ENCODE measurements around the gene APEH.

APEH gene

DNA sequence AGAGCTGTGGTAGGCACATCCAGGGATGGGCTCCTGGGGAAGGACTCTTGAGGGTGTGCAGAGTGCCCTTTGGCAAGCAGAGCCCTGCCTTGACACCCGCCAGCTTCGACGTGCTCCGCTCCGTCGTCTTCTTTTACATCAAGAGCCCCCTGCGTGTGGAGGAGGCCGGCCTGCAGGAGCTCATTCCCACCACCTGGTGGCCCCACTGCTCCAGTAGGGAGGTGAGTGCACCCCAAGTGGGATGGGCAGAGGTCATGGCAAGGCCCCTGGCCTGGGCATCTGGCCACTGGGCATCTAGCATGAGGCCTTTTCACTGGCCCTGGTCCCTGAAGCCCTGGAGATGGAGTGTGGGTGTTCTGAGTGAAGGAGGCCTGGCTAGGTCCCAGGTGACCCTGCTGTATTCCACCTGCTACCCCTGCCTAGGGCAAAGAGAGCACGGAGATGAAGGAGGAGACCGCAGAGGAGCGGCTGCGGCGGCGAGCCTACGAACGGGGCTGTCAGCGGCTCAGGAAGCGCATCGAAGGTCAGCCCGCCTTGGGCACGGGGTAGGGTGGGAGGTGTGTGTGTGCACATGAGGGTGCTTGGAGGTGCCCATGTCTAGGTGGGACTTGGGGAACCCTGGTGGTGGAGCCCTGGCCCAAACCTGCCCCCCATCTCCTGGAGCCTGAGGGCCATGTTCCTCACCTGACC, 27.4 kb downstream of the APEH start:
- Histone ChIP-seq H3K27me3 (ENCODE audit: insufficient read depth, low read depth) (no peaks in the 10 kb centered on the region), H2AFZ (ENCODE audit: low read depth) (no peak overlapping the region), H3K36me3 (ENCODE audit: insufficient read depth) (no peaks in the 10 kb centered on the region), H3K4me3 (IDR thresholded peaks at IDR 0.05; ENCODE audit: insufficient read depth, low read depth, low read length) (no peak overlapping the region), H3K9ac (no peak overlapping the region), H3K4me2 (no peak overlapping the region), H3K79me2 (ENCODE audit: insufficient read depth, low read depth) (no peaks in the 10 kb centered on the region), H3K27ac (no peak overlapping the region), H3K4me1 (ENCODE audit: low read depth, poor library complexity, severe bottlenecking) (no peaks in the 10 kb centered on the region), H4K20me1 (ENCODE audit: insufficient read depth) (no peaks in the 10 kb centered on the region)
- TF ChIP-seq, protein P1, sequence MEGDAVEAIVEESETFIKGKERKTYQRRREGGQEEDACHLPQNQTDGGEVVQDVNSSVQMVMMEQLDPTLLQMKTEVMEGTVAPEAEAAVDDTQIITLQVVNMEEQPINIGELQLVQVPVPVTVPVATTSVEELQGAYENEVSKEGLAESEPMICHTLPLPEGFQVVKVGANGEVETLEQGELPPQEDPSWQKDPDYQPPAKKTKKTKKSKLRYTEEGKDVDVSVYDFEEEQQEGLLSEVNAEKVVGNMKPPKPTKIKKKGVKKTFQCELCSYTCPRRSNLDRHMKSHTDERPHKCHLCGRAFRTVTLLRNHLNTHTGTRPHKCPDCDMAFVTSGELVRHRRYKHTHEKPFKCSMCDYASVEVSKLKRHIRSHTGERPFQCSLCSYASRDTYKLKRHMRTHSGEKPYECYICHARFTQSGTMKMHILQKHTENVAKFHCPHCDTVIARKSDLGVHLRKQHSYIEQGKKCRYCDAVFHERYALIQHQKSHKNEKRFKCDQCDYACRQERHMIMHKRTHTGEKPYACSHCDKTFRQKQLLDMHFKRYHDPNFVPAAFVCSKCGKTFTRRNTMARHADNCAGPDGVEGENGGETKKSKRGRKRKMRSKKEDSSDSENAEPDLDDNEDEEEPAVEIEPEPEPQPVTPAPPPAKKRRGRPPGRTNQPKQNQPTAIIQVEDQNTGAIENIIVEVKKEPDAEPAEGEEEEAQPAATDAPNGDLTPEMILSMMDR (conservative IDR thresholded peaks at IDR 0.05; ENCODE audit: low read depth, low read length): peak; percentile 56; the same call in 1 of the 2 replicates

DNA sequence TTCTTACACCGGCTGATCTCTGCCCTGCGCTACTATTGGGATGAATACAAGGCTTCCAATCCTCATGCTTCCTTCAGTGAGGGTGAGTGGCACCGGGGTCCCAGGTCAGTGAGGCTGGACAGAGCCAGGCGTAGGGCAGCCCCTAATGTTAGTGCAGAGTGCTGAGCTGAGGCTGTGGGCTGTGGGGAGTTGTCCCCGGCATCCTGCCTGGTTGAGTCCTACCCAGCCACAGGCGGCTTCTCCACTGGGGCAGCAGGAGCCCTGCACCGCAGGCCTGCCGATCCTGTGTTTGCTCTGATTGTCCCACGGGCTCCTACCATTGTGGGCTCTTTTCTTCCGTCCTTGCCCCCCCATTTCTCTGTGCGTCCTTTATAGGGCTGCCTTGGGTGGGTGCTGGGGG, 28.5 kb downstream of the APEH start:
- H2AFZ ChIP-seq (ENCODE audit: low read depth): no peak overlapping the region
- H3K36me3 ChIP-seq (ENCODE audit: insufficient read depth): no peaks in the 10 kb centered on the region
- no peaks in the 10 kb centered on the region for H3K4me1 ChIP-seq (ENCODE audit: low read depth, poor library complexity, severe bottlenecking)
- no peak overlapping the region for H3K27ac ChIP-seq
- TF ChIP-seq, protein P1 (conservative IDR thresholded peaks at IDR 0.05; ENCODE audit: low read depth, low read length): no peak
- H3K9ac ChIP-seq: no peak overlapping the region
- H3K4me3 ChIP-seq (IDR thresholded peaks at IDR 0.05; ENCODE audit: insufficient read depth, low read depth, low read length): no peak overlapping the region
- H3K79me2 ChIP-seq (ENCODE audit: insufficient read depth, low read depth): no peaks in the 10 kb centered on the region
- H3K4me2 ChIP-seq: no peak overlapping the region
- no peaks in the 10 kb centered on the region for H4K20me1 ChIP-seq (ENCODE audit: insufficient read depth)
- no peaks in the 10 kb centered on the region for H3K27me3 ChIP-seq (ENCODE audit: insufficient read depth, low read depth)

DNA sequence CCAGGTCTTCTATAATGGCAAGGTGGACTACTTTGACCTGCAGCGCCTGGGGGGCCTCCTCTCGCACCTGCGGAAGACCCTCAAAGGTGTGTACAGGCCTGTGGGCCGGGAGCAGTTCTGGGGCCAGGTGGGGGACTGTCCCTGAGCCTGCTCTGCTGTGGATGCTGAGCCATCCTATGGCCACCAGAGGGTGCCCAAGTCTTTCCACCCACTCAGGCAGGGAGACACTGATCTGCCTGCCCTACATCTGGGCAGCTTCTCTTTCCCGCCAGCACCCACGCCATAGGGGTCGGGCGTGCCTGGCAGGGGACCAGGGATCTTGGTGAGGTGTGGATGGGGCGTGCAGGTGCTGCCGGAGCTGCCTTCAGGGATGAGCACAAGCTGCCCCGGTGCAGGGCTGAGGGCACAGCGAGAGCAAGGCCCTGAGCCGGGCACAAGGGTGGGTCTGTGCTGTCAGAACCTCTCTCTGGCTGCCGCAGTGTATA, 29.3 kb downstream of the APEH start:
- no peaks in the 10 kb centered on the region for H3K4me1 ChIP-seq (ENCODE audit: low read depth, poor library complexity, severe bottlenecking)
- no peak overlapping the region for H3K27ac ChIP-seq
- no peaks in the 10 kb centered on the region for H3K79me2 ChIP-seq (ENCODE audit: insufficient read depth, low read depth)
- no peak overlapping the region for H3K4me2 ChIP-seq
- H3K27me3 ChIP-seq (ENCODE audit: insufficient read depth, low read depth): no peaks in the 10 kb centered on the region
- TF ChIP-seq, protein P1 (conservative IDR thresholded peaks at IDR 0.05; ENCODE audit: low read depth, low read length): peak; percentile 59
- no peak overlapping the region for H3K4me3 ChIP-seq (IDR thresholded peaks at IDR 0.05; ENCODE audit: insufficient read depth, low read depth, low read length)
- no peak overlapping the region for H2AFZ ChIP-seq (ENCODE audit: low read depth)
- no peaks in the 10 kb centered on the region for H4K20me1 ChIP-seq (ENCODE audit: insufficient read depth)
- H3K36me3 ChIP-seq (ENCODE audit: insufficient read depth): no peaks in the 10 kb centered on the region
- no peak overlapping the region for H3K9ac ChIP-seq

DNA sequence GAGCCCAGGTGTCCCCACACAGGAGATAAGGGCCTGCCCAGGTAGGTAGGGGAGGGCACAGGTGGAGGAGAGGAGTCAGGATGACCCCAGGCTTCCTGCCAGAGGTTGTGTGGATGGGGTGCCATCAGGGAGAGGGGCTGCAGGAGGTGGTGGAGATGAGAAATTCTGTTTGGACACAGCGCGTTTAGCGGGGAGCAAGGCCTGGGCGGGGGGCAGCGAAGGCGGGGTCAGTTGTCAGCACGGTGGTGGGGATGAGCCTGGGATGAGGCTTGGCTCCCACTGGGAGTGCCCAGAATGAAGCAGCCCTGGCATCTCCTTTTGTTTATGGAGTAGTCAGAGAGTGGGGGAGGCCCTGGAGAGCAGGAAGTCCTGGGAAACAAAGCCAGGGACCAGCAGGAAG, 29.8 kb downstream of the APEH start:
- no peak overlapping the region for H2AFZ ChIP-seq (ENCODE audit: low read depth)
- no peaks in the 10 kb centered on the region for H4K20me1 ChIP-seq (ENCODE audit: insufficient read depth)
- no peak overlapping the region for H3K4me3 ChIP-seq (IDR thresholded peaks at IDR 0.05; ENCODE audit: insufficient read depth, low read depth, low read length)
- TF ChIP-seq, protein P1 (conservative IDR thresholded peaks at IDR 0.05; ENCODE audit: low read depth, low read length): peak; percentile 8; the same call in 1 of the 2 replicates
- H3K36me3 ChIP-seq (ENCODE audit: insufficient read depth): no peaks in the 10 kb centered on the region
- no peaks in the 10 kb centered on the region for H3K27me3 ChIP-seq (ENCODE audit: insufficient read depth, low read depth)
- no peaks in the 10 kb centered on the region for H3K79me2 ChIP-seq (ENCODE audit: insufficient read depth, low read depth)
- no peak overlapping the region for H3K9ac ChIP-seq
- no peak overlapping the region for H3K4me2 ChIP-seq
- no peak overlapping the region for H3K27ac ChIP-seq
- no peaks in the 10 kb centered on the region for H3K4me1 ChIP-seq (ENCODE audit: low read depth, poor library complexity, severe bottlenecking)

Measured in KMS-11 (cell line).